Erythroblast (primary cell): ENCODE results near the gene TTC27.
A peak's percentile ranks its signal among the peaks of the same experiment; 100 is the strongest.
"Not testable (repeated sequence)": the region's sequence is repeated elsewhere in the genome, so short reads cannot be mapped to it uniquely, and the experiment has no call there.

ENCODE experiments used
- DNase-seq, 2 experiments: peaks; one replicate each; lab custom pipeline; 2025; lab: John Stamatoyannopoulos, UW
- GATA1 ChIP-seq: IDR thresholded peaks from 2 replicates; pipeline ENCODE4 v1.6.1; 2011; ENCODE audit warnings: low read depth, mild to moderate bottlenecking, control low read depth, low read length, moderate library complexity
- POLR2A ChIP-seq: IDR thresholded peaks from 2 replicates; pipeline ENCODE4 v1.6.1; 2011; ENCODE audit warnings: mild to moderate bottlenecking, low read length

Gene TTC27

GRCh38 chr2:32627814-32628579, at the start of gene TTC27:
Gene TTC27 (plus strand): TSS chr2:32628050. CDS start chr2:32628293, 243 bp downstream.
- TF ChIP-seq GATA1, result no peak
- TF ChIP-seq POLR2A, result peak; percentile 67

GRCh38 chr2:32591669-32592463, 36.0 kb upstream of the TTC27 start:
- TF ChIP-seq POLR2A (peak; percentile 36), GATA1 (no peak)
- DNase-seq, result peak; percentile 42 to 53

More at GRCh38 chr2:32627814-32628579, at the start of gene TTC27:
- peak; percentile 96 to 97 for DNase-seq

GRCh38 chr2:32594573-32594972, 33.3 kb upstream of the TTC27 start:
- DNase-seq, result no peak
- no peak for TF ChIP-seq GATA1
- TF ChIP-seq POLR2A, result no peak

- DNase-seq, result peak; percentile 8 to 11
- no peak for TF ChIP-seq POLR2A
- no peak for TF ChIP-seq GATA1
Observed at GRCh38 chr2:32611366-32611765, 16.5 kb upstream of the TTC27 start.

- no peak for DNase-seq
- TF ChIP-seq GATA1 (no peak), POLR2A (no peak)
Observed at GRCh38 chr2:32611771-32612170, 16.1 kb upstream of the TTC27 start.

GRCh38 chr2:32614084-32614483, 13.8 kb upstream of the TTC27 start:
- no peak for DNase-seq
- TF ChIP-seq GATA1 (no peak), POLR2A (no peak)

GRCh38 chr2:32617599-32618189, 10.2 kb upstream of the TTC27 start:
- no peak for DNase-seq

GRCh38 chr2:32622570-32623310, 5.1 kb upstream of the TTC27 start:
- no peak for TF ChIP-seq POLR2A
- TF ChIP-seq GATA1, result no peak
- DNase-seq, result no peak

More at GRCh38 chr2:32617599-32618189, 10.2 kb upstream of the TTC27 start:
- TF ChIP-seq GATA1, result no peak
- TF ChIP-seq POLR2A, result no peak

- no peak for DNase-seq
- TF ChIP-seq GATA1 (no peak), POLR2A (no peak)
Observed at GRCh38 chr2:32623311-32623706, 4.5 kb upstream of the TTC27 start.

GRCh38 chr2:32624812-32625211, 3.0 kb upstream of the TTC27 start:
- TF ChIP-seq POLR2A (no peak), GATA1 (no peak)
- DNase-seq, result no peak

- no peak for DNase-seq
Observed at GRCh38 chr2:32626639-32627221, 1.1 kb upstream of the TTC27 start.

GRCh38 chr2:32627441-32627813, 423 bp upstream of the TTC27 start:
- DNase-seq, result no peak
- no peak for TF ChIP-seq POLR2A
- no peak for TF ChIP-seq GATA1

More at GRCh38 chr2:32626639-32627221, 1.1 kb upstream of the TTC27 start:
- TF ChIP-seq GATA1, result no peak
- TF ChIP-seq POLR2A, result no peak

- TF ChIP-seq POLR2A (no peak), GATA1 (no peak)
- peak; percentile 50 to 70 for DNase-seq
Observed at GRCh38 chr2:32632089-32632488, 4.2 kb downstream of the TTC27 start.

GRCh38 chr2:32633040-32633439, 5.2 kb downstream of the TTC27 start:
- peak; percentile 41 to 71 for DNase-seq
- TF ChIP-seq GATA1 (no peak), POLR2A (no peak)

- not testable (repeated sequence) for DNase-seq
Observed at GRCh38 chr2:32638548-32638947, 10.7 kb downstream of the TTC27 start.
